Left cardiac atrium (tissue), 4 donors: ENCODE measurements around the gene MAP1LC3B2. TPM values are rescaled to one million over a fixed set of nuclear protein-coding genes. Genes with fewer than 3 reads are reported as not detected.

Experiments
- ATAC-seq, 2 donors: fragments of 200-7000 bp; cut with Tn5 transposase; one replicate each; pipeline ENCODE4 v1.9.1; 2020; ENCODE audit warnings: mild to moderate bottlenecking in 2 of 2, moderate library complexity in 2 of 2
- DNase-seq: peaks from one replicate; pipeline ENCODE4 v3.0.0-alpha.2; 2020
- intact Hi-C, 2 donors: fragments of 100-400 bp; cut with DNase I; formaldehyde crosslinking; loops; one replicate each; pipeline versions ENCODE4 v1.14.1 to v1.15.1; 2022 to 2023
- total RNA-seq, 2 donors: library from RNA; stranded (reverse); fragmentation: NEBNext Ultra II Directional; extraction: Animal tissue kit (Norgen Biotek cat#: 25700); gene quantifications; one replicate each; pipeline ENCODE4 v1.2.1, GENCODE V29; 2021
- donor health status: DM: no; HTN: yes; CAD: no.
- donor health status: DM: no; HTN: yes; CAD: no; lungs with severe emphysema.
- donor health status: DM: yes; HTN: yes; CAD: no.
- donor health status: Dilated cardiomyopathy.

Gene MAP1LC3B2
- total RNA-seq, 2 donors from 2014 or later = 1.3 to 2.1 TPM

GRCh38 chr12:116535241-116535640 is 23.9 kb upstream of the MAP1LC3B2 start:
- ATAC-seq (no peak), DNase-seq (no peak)
- intact Hi-C loops = no loop called here

- DNase-seq (no peak), ATAC-seq (no peak)
- intact Hi-C loops = no loop called here
These were observed 21.9 kb upstream of the MAP1LC3B2 start for GRCh38 chr12:116537101-116537904.

- no peak for ATAC-seq
- DNase-seq = no peak
- intact Hi-C loops = no loop called here
These were observed 21.0 kb upstream of the MAP1LC3B2 start for GRCh38 chr12:116538076-116538591.

DNA sequence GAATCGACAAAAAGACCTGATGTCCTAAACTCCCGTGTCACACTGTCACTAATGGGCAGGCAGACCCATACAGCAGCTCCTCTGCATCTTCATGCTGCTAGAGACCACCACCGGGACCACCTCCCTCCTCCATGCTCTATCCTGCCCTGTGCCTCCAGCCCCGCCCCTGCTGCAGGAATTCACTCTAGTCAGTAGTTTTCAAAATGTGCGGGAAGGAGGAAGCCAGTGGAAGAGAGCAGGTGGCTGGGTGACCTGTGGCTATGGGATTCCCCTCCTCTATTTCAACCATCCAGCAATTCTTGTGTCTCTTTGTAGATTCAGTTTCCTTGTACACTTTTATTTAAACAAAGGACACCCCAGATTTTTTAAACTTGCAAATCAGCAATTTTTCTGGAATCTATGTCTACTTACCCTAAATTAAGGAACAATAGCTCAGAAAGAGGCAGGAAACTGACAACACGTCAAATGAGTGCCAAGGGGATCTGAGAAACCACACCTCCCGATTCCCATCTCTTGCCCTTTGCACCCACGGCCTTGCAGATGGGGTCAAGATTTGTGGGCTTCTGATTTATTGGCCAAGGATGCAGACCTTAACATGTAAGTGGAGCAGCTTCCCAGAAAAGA is 20.4 kb upstream of the MAP1LC3B2 start:
- ATAC-seq (no peak), DNase-seq (no peak)
- intact Hi-C loops = no loop called here

GRCh38 chr12:116539361-116539771 is 19.8 kb upstream of the MAP1LC3B2 start:
- ATAC-seq (peak in 1 of 2 donors; percentile 16), DNase-seq (no peak)
- intact Hi-C loops = no loop called here

DNA sequence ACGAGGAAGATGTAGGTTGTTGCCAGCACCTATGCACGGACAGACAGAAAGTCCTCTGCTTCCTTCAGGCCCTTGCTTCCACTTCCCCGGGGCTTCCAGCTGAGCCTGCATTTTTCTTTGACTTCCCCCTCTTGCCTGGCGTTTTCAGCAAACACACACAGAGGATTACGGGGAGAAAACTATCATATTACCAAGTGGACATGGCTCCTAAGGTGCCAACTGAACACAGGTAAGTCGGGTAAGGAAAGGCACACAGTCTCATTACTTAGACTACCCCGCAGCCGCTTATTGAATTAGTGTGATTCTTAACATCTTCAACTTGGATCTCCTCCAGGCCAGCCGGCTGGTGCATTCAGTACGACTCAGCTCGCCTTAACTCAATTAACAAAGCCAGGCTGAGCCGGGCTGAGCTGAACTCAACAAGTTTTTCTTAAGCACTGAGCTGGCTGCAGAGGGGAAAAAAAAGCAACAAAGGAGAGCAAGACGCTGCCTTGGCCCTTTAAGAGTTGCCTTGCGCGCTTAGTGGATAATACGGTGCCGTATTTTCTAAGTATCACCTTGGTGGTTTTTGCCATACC is 19.2 kb upstream of the MAP1LC3B2 start:
- ATAC-seq = peak; percentile 11 to 29
- intact Hi-C loops = no loop called here
- no peak for DNase-seq

DNA sequence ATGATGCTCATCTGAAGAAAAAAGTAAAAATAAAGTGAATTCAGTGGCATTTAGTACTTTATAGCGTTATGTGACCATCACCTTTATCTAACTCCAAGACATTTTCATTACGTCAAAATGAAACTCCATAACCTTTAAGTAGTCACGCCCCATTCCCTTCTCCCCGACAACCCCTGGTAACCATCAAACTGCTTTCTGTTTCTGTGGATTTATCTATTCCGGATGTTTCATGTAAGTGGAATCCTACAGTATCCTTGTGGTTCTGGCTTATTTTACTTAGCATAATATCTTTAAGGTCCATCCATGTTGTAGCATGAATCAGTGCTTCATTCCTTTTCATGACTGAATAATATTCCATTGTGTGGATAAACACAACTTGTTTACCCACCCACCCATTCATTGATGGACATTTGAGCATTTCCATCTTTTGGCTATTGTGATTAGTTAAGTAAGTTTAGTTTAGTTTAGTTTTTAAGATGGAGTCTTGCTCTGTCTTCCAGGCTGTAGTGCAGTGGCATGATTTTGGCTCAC is 18.5 kb upstream of the MAP1LC3B2 start:
- intact Hi-C loops = no loop called here
- no peak for ATAC-seq

GRCh38 chr12:116541547-116542344 is 17.4 kb upstream of the MAP1LC3B2 start:
- no peak for DNase-seq
- ATAC-seq = no peak
- intact Hi-C loops = no loop called here

More for the DNA sequence above, 18.5 kb upstream of the MAP1LC3B2 start:
- no peak for DNase-seq

DNA sequence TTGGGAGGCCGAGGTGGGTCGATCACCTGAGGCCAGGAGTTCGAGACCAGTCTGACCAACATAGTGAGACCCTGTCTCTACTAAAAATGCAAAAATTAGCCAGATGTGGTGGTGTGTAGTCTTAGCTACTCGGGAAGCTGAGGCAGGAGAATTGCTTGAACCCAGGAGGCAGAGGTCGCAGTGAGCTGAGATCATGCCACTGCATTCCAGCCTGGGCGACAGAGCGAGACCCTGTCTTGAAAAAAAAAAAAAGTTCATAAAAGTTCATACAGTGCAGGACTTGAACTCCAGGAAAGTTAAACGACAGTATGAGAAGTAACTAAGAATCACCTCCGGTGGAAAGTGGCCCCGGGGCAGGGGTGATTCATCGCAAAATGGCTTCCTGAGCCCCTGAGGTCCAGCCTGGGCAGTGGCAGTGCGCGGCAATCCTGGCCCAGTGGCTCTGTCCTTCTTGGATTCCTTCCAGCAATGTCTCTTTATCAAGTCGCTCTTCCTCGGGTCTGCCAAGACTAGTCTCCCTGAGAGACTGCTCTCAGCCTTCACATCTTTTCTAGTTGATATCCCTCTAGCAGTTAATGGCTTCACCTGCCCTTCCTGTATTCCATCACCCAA is 16.7 kb upstream of the MAP1LC3B2 start:
- intact Hi-C loops = no loop called here
- DNase-seq (no peak), ATAC-seq (peak in 1 of 2 donors; percentile 31)

DNA sequence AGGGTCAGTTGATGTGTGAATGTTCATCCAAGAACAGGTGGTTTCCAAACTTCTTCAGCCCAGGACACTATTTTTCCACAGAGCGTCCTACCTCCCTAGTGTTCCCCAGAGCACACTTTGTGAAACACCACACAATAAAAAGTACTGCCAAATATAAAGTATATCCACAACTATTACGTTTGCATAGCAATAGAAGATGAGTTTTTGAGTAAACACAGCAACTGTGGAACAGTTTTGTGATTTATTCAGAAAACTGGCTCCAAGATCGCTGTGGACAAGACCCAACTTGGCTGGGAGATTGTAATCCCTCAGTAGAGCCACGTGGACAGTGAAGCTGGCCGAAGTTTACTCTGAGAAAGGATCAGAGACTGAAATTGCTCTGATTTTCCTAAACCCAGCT is 14.5 kb upstream of the MAP1LC3B2 start:
- peak; percentile 35 to 61 for ATAC-seq
- intact Hi-C loops = no loop called here

DNA sequence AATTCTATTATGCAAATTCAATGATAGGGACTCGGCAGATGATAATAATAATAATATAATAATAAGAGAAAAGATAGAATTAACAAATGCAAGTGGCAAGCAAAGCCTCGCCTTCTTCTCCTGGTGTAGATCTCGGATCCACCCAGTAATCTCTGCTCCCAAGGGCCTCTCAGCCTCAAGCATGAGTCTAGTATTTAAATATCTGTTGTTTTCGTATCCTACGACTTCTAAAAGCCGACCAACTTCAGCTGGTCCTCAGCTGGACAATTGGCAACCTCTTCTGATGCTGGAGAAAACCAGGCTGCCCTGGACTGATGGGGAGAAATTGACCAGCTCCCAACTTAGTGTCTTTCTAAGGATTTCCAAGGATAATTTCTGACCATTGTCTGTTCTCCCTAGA is 14.0 kb upstream of the MAP1LC3B2 start:
- ATAC-seq (no peak), DNase-seq (no peak)
- intact Hi-C loops = no loop called here

More for the DNA sequence above, 14.5 kb upstream of the MAP1LC3B2 start:
- DNase-seq = no peak

DNA sequence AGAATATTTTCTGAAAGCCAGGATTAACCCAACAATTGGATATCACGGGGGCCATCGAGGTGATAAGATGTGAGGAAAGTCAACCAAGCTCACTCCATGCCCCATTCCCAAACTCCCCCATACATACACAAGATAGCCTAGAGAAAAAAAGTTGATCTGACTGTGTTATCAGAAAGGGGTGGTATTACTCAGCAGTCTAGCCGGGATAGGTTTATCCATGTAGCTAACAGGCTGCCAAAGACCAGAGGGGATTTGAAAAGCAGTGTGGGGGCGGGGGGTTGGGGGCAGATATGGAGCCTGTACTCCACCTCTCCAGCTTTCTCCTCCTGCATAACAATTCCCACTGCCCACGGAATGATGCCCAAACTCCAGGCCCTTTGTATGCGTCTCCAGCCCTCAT is 13.2 kb upstream of the MAP1LC3B2 start:
- no peak for ATAC-seq
- intact Hi-C loops = no loop called here
- no peak for DNase-seq

- intact Hi-C loops = no loop called here
These were observed 11.2 kb upstream of the MAP1LC3B2 start for GRCh38 chr12:116547955-116548501.

GRCh38 chr12:116549993-116550392 is 9.2 kb upstream of the MAP1LC3B2 start:
- no peak for ATAC-seq
- intact Hi-C loops = no loop called here

More at GRCh38 chr12:116547955-116548501, 11.2 kb upstream of the MAP1LC3B2 start:
- DNase-seq (no peak), ATAC-seq (peak in 1 of 2 donors; percentile 22)

DNA sequence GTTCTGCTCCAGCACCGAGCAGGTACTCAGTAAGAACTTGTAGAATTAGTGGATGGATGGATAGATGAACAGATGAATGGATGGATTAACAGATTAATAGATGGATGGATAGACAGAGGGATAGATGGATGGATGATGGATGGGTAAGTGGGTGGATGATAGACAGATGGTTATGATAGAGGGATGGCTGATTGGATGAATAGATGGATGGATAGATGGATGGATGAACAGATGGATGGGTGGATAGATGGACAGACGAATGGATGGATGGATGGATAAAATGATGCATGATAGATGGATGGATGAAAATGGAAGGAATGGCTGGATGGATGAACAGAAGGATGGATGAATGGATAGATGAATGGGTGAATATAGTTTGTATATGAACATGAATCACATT is 8.0 kb upstream of the MAP1LC3B2 start:
- intact Hi-C loops = no loop called here
- ATAC-seq (no peak), DNase-seq (no peak)

More at GRCh38 chr12:116549993-116550392, 9.2 kb upstream of the MAP1LC3B2 start:
- no peak for DNase-seq

DNA sequence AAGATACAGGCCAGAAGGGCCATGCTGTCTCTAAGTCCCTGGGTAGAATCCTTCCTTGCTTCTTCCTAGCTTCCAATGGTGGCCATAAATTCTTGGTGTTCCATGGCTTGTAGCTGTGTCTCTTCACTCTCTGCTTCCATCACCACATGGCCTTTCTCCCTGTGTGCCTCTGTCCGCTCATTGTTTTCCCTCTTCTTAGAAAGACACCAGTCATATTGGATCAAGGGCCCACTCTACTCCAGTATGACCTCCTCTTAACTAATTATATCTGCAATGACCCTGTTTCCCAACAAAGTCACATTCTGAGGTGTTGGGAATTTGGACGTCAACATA is 7.6 kb upstream of the MAP1LC3B2 start:
- intact Hi-C loops = no loop called here
- ATAC-seq (no peak), DNase-seq (no peak)

DNA sequence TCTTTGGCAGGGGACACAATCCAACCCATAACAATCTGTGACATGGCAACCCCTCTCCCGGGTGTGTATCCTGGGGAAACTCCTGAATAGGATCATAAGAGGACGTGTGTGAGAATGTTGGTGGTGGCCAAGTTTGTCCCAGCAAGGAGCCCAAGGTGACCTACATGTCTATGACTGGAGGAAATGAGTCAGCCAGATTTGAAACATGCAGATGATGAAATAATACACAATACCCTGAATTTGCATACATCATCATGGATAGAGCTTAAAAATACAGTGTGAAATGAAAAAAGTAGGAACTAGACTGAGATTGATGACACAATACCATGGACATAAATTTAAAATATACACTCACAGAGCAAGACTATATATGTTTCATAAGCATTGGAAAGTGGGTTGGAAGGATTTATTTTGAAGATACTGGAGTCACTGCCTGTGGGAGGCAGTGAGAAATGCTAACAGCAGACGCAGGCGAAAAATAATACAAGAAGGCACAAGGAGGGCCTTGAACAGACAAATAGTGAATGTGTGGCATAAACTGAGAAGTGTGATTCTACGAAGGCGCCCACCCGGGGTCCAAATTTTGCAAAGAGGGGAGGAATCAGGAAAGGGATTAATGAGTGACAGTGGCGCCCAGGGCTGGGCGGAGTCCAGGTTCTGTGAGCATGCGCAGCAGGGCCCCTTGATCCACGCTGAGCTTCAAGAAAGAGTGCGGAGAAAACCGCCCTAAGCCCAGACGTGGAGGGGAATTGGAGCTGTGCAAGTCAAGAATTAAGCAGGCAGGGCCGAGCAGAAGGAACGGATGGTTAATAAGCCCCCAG is 7.0 kb upstream of the MAP1LC3B2 start:
- intact Hi-C loops = no loop called here
- peak; percentile 58 to 59 for ATAC-seq
- no peak for DNase-seq
